Daoy (cell line): ENCODE results near the gene KRTAP29-1. TPM values are rescaled to one million over a fixed set of nuclear protein-coding genes. Genes with fewer than 3 reads are reported as not detected.
A peak's percentile ranks its signal among the peaks of the same experiment; 100 is the strongest.
"Not testable (repeated sequence)": the region's sequence is repeated elsewhere in the genome, so short reads cannot be mapped to it uniquely, and the experiment has no call there.

ENCODE experiments used
- DNase-seq: peaks from one replicate; pipeline ENCODE4 v3.0.0-alpha.2; 2015; ENCODE audit warnings: low read depth
- total RNA-seq: library from RNA; depleted of rRNA; stranded (reverse); fragments of >200 nt; shearing (Covaris generic); gene quantifications from 2 replicates; pipeline ENCODE4 v1.2.3, GENCODE V29; 2014; rRNA removed

KRTAP29-1 gene
- not detected in 2 replicates for total RNA-seq

GRCh38 chr17:41301916-41302901, at the start of gene KRTAP29-1:
Gene KRTAP29-1 (minus strand): TSS chr17:41302851. CDS start chr17:41302851, 0 bp downstream.
- DNase-seq = no peak

- DNase-seq = no peak
These were observed 48.5 kb upstream of the KRTAP29-1 start for GRCh38 chr17:41351177-41351576.

DNA sequence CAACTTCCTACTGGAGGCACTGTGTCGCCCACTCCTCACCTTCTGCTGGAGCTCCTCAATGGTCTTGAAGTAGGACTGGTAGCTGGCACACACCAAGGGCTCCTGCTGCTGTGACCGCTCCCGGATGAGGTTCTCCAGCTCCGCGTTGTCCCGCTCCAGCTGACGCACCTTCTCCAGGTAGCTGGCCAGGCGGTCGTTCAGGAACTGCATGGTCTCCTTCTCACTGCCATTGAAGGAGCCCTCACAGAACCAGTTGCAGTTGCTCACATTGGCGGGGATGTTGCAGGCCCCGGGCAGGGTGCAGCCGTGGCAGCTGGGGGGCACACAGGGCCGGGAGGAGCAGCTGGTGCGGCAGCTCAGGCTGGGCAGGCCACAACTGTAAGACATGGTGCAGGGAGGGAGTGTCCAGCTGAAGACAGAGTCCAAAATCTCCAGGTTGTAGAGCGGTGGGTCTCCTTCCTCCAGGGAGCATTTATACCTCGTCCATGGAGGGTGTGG, 47.8 kb upstream of the KRTAP29-1 start, which contains the start of gene KRT33A:
KRT33A (minus strand) TSS at position 448 of the 498 bp plus-strand sequence; CDS start at position 387, 61 bp downstream.
- DNase-seq = not testable (repeated sequence)

DNA sequence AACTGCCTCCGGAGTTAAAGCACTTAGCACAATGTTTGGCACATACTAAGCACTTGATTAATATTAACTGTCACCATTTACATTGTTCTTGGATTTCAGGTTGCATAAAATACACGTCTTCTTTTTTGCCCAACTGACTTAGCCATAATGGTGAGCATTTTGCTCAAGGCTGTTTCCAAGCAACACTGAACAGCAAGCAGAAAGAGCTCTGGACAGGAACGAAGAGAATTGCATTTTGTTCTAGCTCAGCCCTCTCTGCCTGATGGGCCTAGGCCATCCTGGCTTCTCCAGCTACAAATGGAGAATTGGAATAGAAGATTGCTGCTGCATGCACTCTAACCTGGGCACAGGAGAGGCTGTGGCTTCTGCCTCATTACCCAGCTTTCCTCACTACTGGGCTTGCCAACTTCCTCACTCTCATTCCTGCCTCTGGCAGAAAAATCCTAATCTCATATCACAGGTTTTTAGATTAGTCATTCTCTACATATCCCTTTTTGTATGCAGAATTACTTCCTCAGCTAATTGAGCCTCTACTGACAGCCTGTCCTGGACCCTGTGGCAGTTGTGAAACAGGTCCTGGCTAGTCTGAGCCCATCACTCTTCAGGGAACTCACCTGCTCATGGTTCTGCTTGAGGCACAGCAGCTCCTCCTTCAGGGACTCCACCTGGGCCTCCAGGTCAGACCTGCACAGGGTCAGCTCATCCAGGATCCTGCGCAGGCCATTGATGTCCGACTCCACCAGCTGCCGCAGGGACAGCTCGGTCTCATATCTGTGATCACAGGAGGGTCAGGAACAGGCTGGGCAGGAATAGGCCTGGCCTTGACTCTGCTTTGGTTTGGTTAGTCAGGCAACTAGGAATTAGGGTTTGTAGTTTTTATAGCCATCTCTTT, 45.5 kb upstream of the KRTAP29-1 start:
- no peak for DNase-seq

DNA sequence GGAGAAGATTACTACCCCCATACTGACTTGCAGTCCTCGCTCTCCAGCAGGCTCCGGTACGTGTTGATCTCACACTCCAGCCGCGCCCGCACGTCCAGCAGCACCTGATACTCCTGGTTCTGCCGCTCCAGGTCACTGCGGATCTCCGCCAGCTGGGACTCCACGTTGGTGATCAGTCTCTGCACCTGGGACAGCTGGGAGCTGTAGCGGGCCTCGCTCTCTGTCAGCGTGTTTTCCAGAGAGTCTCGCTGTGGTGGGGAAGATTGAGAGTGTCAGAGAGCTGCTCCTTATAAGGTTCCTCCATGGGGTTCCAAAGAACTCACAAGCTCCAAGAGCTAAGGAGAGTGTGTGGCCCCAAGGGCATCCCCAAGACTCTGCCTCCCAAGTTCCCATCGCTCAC, 43.8 kb upstream of the KRTAP29-1 start:
- DNase-seq = not testable (repeated sequence)

- DNase-seq = no peak
These were observed 43.3 kb upstream of the KRTAP29-1 start for GRCh38 chr17:41345992-41346391.

DNA sequence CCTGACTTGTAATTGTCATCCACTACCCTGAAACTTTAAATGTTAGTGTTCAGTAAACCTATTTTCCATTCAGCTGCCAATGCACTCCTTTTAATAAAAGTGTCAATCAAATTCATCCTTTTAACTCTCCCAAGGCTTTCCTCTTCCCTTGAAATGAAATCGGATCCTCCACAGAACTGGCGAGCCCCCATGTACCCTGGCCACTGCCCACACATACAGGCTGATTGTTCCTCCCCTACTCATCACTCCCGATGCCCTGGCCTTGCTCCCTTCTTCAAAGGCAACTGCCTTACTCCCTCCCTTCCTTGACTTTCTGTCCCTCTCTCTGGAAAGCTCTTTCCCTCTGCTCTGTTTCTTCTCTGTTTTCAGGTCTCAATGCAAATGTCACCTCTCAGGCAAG, 40.4 kb upstream of the KRTAP29-1 start:
- DNase-seq = no peak

- no peak for DNase-seq
These were observed 38.5 kb upstream of the KRTAP29-1 start for GRCh38 chr17:41340934-41341861.

DNA sequence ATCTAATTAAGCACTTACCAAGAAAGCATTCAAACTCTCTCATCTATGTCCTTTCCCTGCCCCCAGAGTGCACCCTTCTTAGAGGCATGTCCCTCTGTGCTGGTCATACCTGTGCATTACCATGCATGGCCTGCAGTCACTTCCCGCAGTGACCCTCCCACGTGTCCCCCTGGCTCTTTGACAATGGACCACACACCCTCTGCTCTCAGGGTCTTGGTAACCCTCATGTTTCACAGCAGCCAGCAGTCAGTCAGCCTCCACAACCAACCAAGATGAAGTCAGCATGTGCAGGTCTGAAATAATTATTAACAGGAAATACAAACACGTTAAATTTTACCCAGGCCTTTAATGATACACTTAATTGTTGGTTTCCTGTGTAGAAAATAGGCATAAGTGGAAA, 37.8 kb upstream of the KRTAP29-1 start:
- no peak for DNase-seq

- no peak for DNase-seq
These were observed 37.0 kb upstream of the KRTAP29-1 start for GRCh38 chr17:41339571-41340172.

DNA sequence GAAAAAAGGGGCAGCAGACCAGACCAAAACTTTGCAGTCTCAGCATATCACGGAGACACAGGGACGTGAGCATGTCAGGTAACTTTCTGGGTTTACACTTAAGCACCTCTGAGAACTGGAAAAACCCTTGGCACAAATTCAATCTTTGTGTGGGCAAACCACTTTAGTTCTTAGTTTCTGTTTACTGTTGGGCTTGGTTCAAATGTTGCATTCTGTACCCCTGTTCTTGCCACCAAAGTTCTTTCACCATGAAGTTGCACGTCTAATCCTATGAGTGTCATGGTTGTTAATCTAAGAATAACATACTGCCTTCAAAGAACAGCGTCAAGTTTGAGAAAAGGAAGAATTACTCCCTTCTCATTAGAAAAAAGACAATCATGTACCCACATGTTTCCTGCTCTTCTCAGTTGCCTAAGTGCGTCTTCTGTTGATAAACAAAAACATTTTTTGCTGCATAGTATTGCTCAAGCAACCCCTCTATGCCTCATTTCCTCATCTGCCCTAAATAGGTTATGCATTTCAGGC, 36.4 kb upstream of the KRTAP29-1 start:
- no peak for DNase-seq

- DNase-seq = no peak
These were observed 33.1 kb upstream of the KRTAP29-1 start for GRCh38 chr17:41335747-41336146.

DNA sequence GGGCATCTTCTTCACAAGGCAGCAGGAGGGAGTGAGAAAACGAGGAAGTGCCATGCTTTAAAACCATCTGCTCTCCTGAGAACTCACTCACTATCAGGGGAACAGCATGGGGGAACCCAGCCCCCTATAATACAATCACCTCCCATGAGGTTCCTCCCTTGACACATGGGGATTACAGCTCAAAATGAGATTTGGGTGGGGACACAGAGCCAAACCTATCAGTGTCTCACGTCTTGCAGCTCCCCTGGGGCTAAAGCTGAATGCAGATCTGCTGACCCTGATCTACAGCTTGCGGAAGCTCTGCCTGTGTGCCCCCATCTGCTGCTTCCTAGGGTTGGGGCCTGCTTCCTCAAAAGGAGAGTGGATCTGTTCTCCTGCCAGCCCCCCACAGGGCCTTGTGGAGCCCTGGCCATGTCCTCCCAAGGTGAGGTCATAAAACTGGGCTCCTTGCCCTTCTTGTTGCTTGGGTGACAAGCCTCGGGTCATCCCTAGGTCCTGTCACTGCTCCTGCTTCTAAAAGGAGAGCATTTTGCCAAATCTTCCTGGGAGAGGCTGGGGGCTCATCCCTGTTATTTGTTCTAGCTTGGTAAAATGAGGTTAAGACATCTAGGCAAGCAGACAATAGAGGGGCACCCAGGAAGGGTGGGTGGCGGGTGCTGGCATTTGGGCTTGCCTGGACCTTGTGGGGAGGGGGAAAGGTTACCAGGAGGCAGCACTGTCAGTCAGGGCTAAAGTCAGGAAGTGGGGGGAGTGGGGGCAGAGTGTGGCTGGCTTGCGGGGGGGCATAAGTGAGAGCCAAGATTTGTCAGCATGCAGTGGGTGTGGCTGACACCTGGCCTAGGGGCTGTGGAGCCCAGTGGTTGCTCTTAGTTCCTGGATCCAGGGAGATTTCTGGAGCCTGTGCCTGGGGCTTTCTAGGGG, 32.0 kb upstream of the KRTAP29-1 start:
- no peak for DNase-seq

- no peak for DNase-seq
These were observed 31.2 kb upstream of the KRTAP29-1 start for GRCh38 chr17:41333836-41334235.

GRCh38 chr17:41333098-41333497, 30.4 kb upstream of the KRTAP29-1 start:
- no peak for DNase-seq

DNA sequence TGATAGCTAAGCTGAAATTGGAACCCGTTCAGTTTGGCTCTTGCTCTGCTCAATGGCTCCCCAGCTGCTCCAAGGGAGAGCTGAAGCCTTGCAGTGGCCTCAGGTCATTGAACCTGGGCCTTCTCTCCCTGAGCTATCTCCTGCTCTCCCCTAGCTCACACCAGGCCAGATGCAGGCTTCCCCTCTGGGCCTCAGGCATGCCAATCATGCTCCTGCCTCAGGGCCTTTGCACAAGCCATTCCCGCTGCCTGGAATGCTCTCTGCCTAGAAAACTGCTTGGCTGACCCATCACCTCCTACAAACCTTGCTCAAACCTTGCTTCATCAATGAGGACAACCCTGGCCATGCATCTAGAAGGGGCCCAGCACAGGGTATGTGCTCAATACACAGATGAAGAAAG, 29.6 kb upstream of the KRTAP29-1 start:
- no peak for DNase-seq

- DNase-seq = no peak
These were observed 29.0 kb upstream of the KRTAP29-1 start for GRCh38 chr17:41331606-41332005.

DNA sequence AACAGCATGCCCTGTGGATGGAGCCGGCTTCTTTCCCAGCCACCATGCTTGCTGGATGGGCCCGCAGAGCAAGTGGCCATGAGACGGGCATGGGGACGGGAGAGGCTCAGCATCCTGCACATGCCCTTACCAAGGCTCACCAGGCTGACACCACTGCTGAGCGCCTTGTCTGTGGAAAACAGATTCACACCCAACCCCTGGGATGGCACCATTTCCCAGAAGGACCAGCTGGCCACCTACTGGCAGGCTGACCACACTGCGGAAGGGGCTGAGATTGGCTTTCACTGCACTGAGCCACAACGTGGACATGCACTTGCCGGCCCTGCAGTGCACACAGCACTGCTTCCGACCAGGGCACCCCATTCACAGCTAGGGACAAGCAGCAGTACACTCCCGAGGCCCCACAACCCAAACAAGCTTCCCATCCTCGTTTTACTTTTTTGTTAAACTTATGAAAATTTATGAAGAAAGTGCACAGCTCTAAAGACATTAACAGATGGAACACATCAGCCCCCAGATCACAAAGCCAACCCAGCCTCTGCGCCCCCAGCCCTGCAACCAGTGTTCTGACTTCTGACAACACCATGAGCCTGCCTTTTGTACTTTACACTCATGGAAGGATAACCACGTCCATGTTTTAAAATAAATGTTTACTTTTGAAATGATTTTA, 26.8 kb upstream of the KRTAP29-1 start:
- DNase-seq = peak; percentile 71

GRCh38 chr17:41328207-41328606, 25.6 kb upstream of the KRTAP29-1 start:
- no peak for DNase-seq
